GM12864 (cell line): Measurements from ENCODE around the gene TMEM41A.
"Not testable (repeated sequence)": the region's sequence is repeated elsewhere in the genome, so short reads cannot be mapped to it uniquely, and the experiment has no call there.

Experiments
- DNase-seq: peaks from one replicate; pipeline ENCODE4 v3.0.0-alpha.2; 2011; ENCODE audit warnings: low read depth
- H3K4me3 ChIP-seq: 2 replicates; pipeline ENCODE4 v1.5.1; 2011; ENCODE audit warnings: mild to moderate bottlenecking, low read depth, low read length, control low read depth
- TF ChIP-seq, protein P1 (sequence below): IDR thresholded peaks from 2 replicates; pipeline ENCODE4 v1.5.1; 2011; ENCODE audit warnings: low read depth, mild to moderate bottlenecking, moderate library complexity, low read length, control low read depth, inconsistent platforms; ENCODE audit errors: missing control alignments

TMEM41A gene

DNA sequence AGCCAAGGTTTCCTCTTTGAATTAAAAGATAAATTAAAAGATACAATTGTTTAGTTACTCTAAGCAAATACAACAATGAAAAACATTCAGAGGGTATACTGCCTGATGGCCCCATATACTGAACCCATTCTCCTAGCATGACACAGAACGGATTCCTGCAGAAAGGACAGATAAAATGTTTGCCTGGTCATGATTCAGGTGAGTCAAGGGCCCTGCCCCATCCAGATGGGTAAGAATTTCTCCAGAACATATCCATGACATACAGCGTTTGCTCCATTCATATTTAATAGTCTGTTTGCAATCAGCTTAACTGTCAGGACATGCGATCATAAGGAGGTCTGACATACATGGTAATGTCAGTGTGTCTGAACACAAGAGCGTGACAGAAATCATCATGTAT lies 8.6 kb downstream of the TMEM41A start:
- H3K4me3 ChIP-seq: no peak overlapping the region
- no peak for DNase-seq
- TF ChIP-seq, protein P1, sequence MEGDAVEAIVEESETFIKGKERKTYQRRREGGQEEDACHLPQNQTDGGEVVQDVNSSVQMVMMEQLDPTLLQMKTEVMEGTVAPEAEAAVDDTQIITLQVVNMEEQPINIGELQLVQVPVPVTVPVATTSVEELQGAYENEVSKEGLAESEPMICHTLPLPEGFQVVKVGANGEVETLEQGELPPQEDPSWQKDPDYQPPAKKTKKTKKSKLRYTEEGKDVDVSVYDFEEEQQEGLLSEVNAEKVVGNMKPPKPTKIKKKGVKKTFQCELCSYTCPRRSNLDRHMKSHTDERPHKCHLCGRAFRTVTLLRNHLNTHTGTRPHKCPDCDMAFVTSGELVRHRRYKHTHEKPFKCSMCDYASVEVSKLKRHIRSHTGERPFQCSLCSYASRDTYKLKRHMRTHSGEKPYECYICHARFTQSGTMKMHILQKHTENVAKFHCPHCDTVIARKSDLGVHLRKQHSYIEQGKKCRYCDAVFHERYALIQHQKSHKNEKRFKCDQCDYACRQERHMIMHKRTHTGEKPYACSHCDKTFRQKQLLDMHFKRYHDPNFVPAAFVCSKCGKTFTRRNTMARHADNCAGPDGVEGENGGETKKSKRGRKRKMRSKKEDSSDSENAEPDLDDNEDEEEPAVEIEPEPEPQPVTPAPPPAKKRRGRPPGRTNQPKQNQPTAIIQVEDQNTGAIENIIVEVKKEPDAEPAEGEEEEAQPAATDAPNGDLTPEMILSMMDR: no peak

DNA sequence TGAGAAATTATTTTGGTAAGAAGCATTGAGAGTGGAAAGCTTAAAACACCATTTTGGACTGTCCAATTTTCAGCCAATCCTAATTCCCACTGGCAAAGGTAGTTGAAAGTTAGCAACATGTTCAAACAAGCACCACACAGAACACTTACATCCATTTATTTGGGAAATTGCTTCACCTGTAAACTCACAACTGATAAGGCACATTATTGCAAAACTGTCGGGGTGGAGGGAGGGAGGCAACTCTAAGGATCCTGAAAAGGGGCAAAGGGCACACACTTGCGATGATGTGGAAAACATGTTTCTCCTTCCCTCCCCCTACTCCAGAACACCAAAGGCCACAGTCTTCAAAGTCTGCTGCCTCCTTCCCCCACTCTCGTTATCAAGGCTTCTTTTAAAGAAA lies 9.4 kb downstream of the TMEM41A start:
- no peak overlapping the region for H3K4me3 ChIP-seq
- TF ChIP-seq, protein P1: no peak
- DNase-seq: no peak

DNA sequence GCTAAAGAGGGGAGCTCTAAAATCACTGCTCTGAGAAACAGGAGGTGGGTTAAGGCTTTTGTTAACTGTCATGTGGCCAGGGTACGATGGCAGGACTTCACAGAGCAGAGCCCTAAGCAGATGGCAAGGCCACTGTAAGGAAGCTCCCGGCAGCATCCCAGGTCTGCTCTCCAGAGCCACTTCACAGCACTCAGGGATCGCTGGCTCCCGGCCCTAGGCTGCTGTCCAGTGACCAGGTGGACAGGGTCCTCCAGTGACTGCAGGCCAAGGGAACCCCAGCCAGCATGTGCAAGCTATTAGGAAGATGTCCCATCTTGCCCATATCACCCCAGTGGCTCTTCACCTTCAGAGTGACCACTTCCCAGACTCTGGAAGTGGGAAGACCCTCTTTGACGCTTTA lies 10.4 kb downstream of the TMEM41A start:
- DNase-seq: no peak
- no peak overlapping the region for H3K4me3 ChIP-seq
- TF ChIP-seq, protein P1: no peak

DNA sequence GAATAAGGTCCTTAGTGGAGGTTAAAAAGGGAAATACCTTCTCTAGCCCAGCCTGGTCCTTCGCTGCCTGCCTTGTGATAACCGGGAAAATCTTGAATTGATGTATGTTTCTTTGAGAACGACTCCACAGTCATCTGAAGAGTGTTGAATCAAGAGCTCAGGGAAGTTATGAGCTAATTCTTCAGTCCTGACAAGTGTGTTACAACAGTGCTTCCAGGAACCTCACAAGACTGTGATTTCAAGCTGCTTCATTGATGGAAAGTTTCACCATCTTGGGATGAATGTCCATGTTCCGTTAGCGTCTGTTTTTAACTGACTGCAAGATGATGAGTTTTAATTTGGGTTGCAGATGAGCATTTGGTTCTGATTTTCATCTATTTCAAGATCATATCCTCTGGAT lies 12.4 kb downstream of the TMEM41A start:
- TF ChIP-seq, protein P1: no peak
- H3K4me3 ChIP-seq: no peak overlapping the region
- no peak for DNase-seq

DNA sequence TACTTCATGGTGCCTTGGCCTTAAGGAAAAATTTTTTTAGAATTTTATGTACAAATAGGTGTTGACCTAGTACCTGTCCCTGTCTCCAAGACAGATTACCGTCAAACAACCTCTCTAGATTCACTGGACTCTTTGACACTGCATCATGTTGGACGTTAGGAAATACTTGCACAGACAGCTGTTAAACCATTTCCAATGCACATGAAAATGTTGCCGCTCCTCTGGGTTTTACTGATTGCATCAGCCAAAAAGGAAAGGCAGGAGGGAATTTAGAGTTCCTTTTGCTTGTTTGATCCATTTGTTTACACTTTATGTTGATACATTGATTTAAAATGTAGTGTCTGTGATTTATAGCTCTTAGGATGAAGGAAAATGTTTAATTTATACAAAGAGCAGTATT lies 14.5 kb downstream of the TMEM41A start:
- DNase-seq: no peak
- TF ChIP-seq, protein P1: no peak
- no peak overlapping the region for H3K4me3 ChIP-seq

DNA sequence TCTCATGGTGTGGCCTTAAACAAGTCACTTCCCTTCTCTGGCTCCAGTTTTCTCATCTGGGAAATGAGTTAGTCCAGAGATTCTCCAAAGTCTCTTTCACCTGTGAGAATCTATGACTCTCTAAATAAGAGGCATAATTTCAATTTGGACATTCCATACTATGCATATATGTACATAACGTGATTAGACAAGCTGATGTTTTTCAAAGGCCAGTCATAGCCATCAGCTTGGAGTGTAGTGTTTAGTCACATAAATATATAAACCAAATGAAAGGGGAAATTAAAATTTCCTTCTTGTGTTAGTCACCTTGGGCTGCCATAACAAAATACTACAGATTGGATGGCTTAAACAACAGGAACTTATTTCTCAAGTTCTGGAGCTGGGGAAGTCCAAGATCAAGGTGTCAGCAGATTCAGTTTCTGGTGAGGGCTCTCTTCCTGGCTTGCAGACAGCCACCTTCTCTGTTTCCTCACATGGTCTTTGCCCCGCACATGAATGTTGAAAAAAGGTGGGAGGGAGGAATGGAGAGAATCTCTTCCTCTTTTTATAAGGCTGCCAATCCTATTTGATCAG lies 19.4 kb downstream of the TMEM41A start:
- TF ChIP-seq, protein P1: no peak
- no peak overlapping the region for H3K4me3 ChIP-seq
- no peak for DNase-seq

DNA sequence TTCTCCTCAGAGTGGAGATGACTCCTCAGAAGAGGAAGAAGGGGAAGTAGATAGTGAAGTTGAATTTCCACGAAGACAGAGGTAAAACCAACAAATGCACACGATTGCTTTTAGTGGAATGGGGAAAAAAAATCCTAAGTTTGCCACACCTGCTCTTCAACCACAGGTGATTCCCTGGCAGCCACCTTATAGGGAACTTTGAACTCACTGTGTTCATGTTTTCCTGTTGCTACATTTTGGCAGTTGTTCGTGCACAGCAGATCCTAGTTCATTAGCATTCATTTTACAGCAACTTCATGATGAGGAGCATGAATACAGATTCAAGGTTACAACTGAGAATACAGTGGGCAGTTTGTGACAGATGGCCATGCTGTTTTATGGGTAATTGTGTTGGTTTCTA lies 21.5 kb downstream of the TMEM41A start:
- TF ChIP-seq, protein P1: no peak
- no peak overlapping the region for H3K4me3 ChIP-seq
- DNase-seq: no peak

DNA sequence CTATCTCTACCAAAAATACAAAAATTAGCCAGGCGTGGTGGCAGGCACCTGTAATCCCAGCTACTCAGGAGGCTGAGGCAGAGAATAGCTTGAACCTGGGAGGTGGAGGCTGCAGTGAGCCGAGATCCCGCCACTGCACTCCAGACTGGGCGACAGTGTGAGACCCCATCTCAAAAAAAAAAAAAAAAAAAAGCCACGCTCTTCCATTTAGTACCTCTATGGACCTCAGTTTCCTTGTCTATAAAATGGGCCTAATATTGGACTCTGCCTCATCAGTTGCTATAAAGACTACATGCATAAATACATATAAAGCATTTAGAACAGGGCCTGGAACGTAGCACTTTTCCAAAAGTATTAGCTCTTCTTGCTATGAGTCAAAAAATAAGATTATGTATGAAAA lies 23.9 kb downstream of the TMEM41A start:
- DNase-seq, H3K4me3 ChIP-seq: not testable (repeated sequence)
